22Rv1 (cell line): ENCODE data around the gene FADS2.

ENCODE experiments used
- H3K27ac ChIP-seq: fragments of 450-650 bp; 2 replicates; pipeline ENCODE4 v1.5.1; 2017
- CTCF ChIP-seq: fragments of 450-650 bp; IDR thresholded peaks from 2 replicates; pipeline ENCODE4 v1.5.1; 2017; ENCODE audit warnings: mild to moderate bottlenecking
- ZFX ChIP-seq: fragments of 450-650 bp; IDR thresholded peaks from 2 replicates; pipeline ENCODE4 v1.6.1; 2017; ENCODE audit warnings: antibody characterized with exemption, borderline replicate concordance

FADS2 gene

GRCh38 chr11:61815790-61816735 lies 12.0 kb upstream of the FADS2 start:
- TF ChIP-seq ZFX (no peak), CTCF (no peak)
- H3K27ac ChIP-seq: peak overlapping the region; percentile 99

GRCh38 chr11:61816736-61817455 lies 11.2 kb upstream of the FADS2 start, which contains the start of gene FADS1:
Gene FADS1, minus strand, starts transcription at chr11:61817003. Its CDS starts 74 bp downstream, at chr11:61816929.
- no peak for TF ChIP-seq ZFX
- peak; percentile 74 for TF ChIP-seq CTCF

GRCh38 chr11:61817471-61818202 lies 10.5 kb upstream of the FADS2 start:
- TF ChIP-seq CTCF (no peak), ZFX (no peak)

More at GRCh38 chr11:61816736-61817455, 11.2 kb upstream of the FADS2 start, which contains the start of gene FADS1:
- peak within 1 kb of the TSS; percentile 99 for H3K27ac ChIP-seq

GRCh38 chr11:61820174-61820573 lies 7.9 kb upstream of the FADS2 start:
- TF ChIP-seq ZFX: no peak
- H3K27ac ChIP-seq: 0 out of 2 replicates have a peak overlapping the region, but pooled peaks have one; percentile 6

More at GRCh38 chr11:61817471-61818202, 10.5 kb upstream of the FADS2 start:
- H3K27ac ChIP-seq: peak overlapping the region; percentile 99

- H3K27ac ChIP-seq: peak overlapping the region; percentile 68
- TF ChIP-seq ZFX: no peak
Observed at GRCh38 chr11:61826930-61827570, 1.1 kb upstream of the FADS2 start.

- H3K27ac ChIP-seq: peak overlapping the region; percentile 68
- TF ChIP-seq CTCF (no peak), ZFX (no peak)
Observed at GRCh38 chr11:61828379-61828628, 204 bp downstream of the FADS2 start.

- peak overlapping the region; percentile 68 for H3K27ac ChIP-seq
- TF ChIP-seq CTCF (no peak), ZFX (no peak)
Observed at GRCh38 chr11:61828629-61829407, 718 bp downstream of the FADS2 start.
